Activated CD4-positive, alpha-beta memory T cell treated with anti-CD3 and anti-CD28 coated beads for 36 hours (primary cell): Measurements from ENCODE around the gene BRICD5. TPM values are rescaled to one million over a fixed set of nuclear protein-coding genes. Genes with fewer than 3 reads are reported as not detected.
A peak's percentile ranks its signal among the peaks of the same experiment; 100 is the strongest.

Source experiments
- CTCF ChIA-PET: fragments of 350-600 bp; sonication (Branson Sonifier 250); formaldehyde crosslinking; loops from one replicate; lab custom pipeline; 2021; ENCODE audit warnings: antibody characterized with exemption, inconsistent platforms; lab: Charles Lee
- POLR2A ChIA-PET: fragments of 350-600 bp; sonication (Branson Sonifier 250); formaldehyde crosslinking; loops from one replicate; lab custom pipeline; 2021; ENCODE audit warnings: antibody characterized with exemption; lab: Charles Lee
- DNase-seq: peaks from one replicate; pipeline ENCODE4 v3.0.0-alpha.2; 2020
- H3K27ac Mint-ChIP-seq: one replicate; pipeline ENCODE4 v1.8.0; 2021; ENCODE audit warnings: mixed read lengths
- H3K27me3 Mint-ChIP-seq: one replicate; pipeline ENCODE4 v1.8.0; 2021; ENCODE audit warnings: mixed read lengths
- H3K36me3 Mint-ChIP-seq: one replicate; pipeline ENCODE4 v1.8.0; 2021; ENCODE audit warnings: mixed read lengths
- H3K4me1 Mint-ChIP-seq: one replicate; pipeline ENCODE4 v1.8.0; 2021; ENCODE audit warnings: low read depth, mixed read lengths
- H3K4me3 Mint-ChIP-seq: one replicate; pipeline ENCODE4 v1.8.0; 2021; ENCODE audit warnings: mild to moderate bottlenecking, mixed read lengths
- H3K9me3 Mint-ChIP-seq: one replicate; pipeline ENCODE4 v1.8.0; 2021; ENCODE audit warnings: mixed read lengths
- intact Hi-C: fragments of 100-400 bp; cut with micrococcal nuclease; formaldehyde crosslinking; loops from one replicate; pipeline ENCODE4 v1.15.1; 2023
- total RNA-seq, 2 experiments: library from RNA; stranded (reverse); gene quantifications; one replicate each; pipeline ENCODE4 v1.2.3, GENCODE V29; 2021

BRICD5 gene
- total RNA-seq, 2 experiments from 2014 or later, result 5.7 to 8.5 TPM

GRCh38 chr16:2211923-2212347, 1.3 kb upstream of the BRICD5 start:
- DNase-seq, result no peak
- Mint-ChIP-seq H3K36me3 (peaks cover 29% of the 10 kb centered on the region), H3K27me3 (no peaks in the 10 kb centered on the region), H3K9me3 (no peaks in the 10 kb centered on the region), H3K27ac (no peak overlapping the region), H3K4me1 (peaks cover 29% of the 10 kb centered on the region), H3K4me3 (peak overlapping the region; percentile 29)
- CTCF ChIA-PET, result no interaction called here
- POLR2A ChIA-PET, result no interaction called here
- intact Hi-C loops, result no loop called here

GRCh38 chr16:2210009-2210332, 692 bp downstream of the BRICD5 start:
- ChIA-PET CTCF (no interaction called here), POLR2A (no interaction called here)
- intact Hi-C loops, result no loop called here
- DNase-seq, result no peak
- Mint-ChIP-seq H3K36me3 (peaks cover 36% of the 10 kb centered on the region), H3K4me3 (no peak overlapping the region), H3K27me3 (no peaks in the 10 kb centered on the region), H3K27ac (no peak overlapping the region), H3K4me1 (peaks cover 35% of the 10 kb centered on the region), H3K9me3 (no peaks in the 10 kb centered on the region)

- Mint-ChIP-seq H3K27ac (no peak overlapping the region), H3K27me3 (no peaks in the 10 kb centered on the region), H3K9me3 (no peaks in the 10 kb centered on the region), H3K4me1 (peaks cover 39% of the 10 kb centered on the region), H3K4me3 (no peak overlapping the region), H3K36me3 (peaks cover 38% of the 10 kb centered on the region)
- ChIA-PET POLR2A (no interaction called here), CTCF (no interaction called here)
- intact Hi-C loops, result loop anchor here (5.0 kb wide), 1 partner anchor 43 kb away; the partner anchor contains the start of gene ECI1
- no peak for DNase-seq
Measured at GRCh38 chr16:2209258-2210008, 1.2 kb downstream of the BRICD5 start.

GRCh38 chr16:2208772-2209171, 1.9 kb downstream of the BRICD5 start:
- POLR2A ChIA-PET, result no interaction called here
- intact Hi-C loops, result loop anchor here (5.0 kb wide), 1 partner anchor 44 kb away; the partner anchor contains the start of gene ECI1
- H3K27ac Mint-ChIP-seq, result no peak overlapping the region

GRCh38 chr16:2208308-2208707, 2.4 kb downstream of the BRICD5 start:
- intact Hi-C loops, result loop anchor here (5.0 kb wide), 1 partner anchor 44 kb away; the partner anchor contains the start of gene ECI1
- Mint-ChIP-seq H3K27me3 (no peaks in the 10 kb centered on the region), H3K4me1 (peaks cover 41% of the 10 kb centered on the region), H3K36me3 (peaks cover 34% of the 10 kb centered on the region), H3K9me3 (no peaks in the 10 kb centered on the region), H3K27ac (no peak overlapping the region), H3K4me3 (no peak overlapping the region)
- DNase-seq, result no peak
- CTCF ChIA-PET, result no interaction called here
- POLR2A ChIA-PET, result no interaction called here

More at GRCh38 chr16:2208772-2209171, 1.9 kb downstream of the BRICD5 start:
- DNase-seq, result no peak
- no peak overlapping the region for H3K4me3 Mint-ChIP-seq
- no peaks in the 10 kb centered on the region for H3K9me3 Mint-ChIP-seq
- CTCF ChIA-PET, result no interaction called here
- H3K4me1 Mint-ChIP-seq, result peaks cover 41% of the 10 kb centered on the region
- H3K36me3 Mint-ChIP-seq, result peaks cover 38% of the 10 kb centered on the region
- H3K27me3 Mint-ChIP-seq, result no peaks in the 10 kb centered on the region

GRCh38 chr16:2207872-2208271, 2.8 kb downstream of the BRICD5 start:
- no peak for DNase-seq
- Mint-ChIP-seq H3K27me3 (no peaks in the 10 kb centered on the region), H3K9me3 (no peaks in the 10 kb centered on the region), H3K4me3 (peak overlapping the region; percentile 49), H3K36me3 (peaks cover 31% of the 10 kb centered on the region), H3K27ac (peak overlapping the region; percentile 54), H3K4me1 (peaks cover 37% of the 10 kb centered on the region)
- POLR2A ChIA-PET, result no interaction called here
- intact Hi-C loops, result loop anchor here (5.0 kb wide), 1 partner anchor 44 kb away; the partner anchor contains the start of gene ECI1
- CTCF ChIA-PET, result no interaction called here

- H3K27me3 Mint-ChIP-seq, result no peaks in the 10 kb centered on the region
- CTCF ChIA-PET, result interaction anchor here (0.7 to 1.3 kb wide), 3 partner anchors 8 to 45 kb away, joined by 3 to 4 read pairs (median 3); partner anchors contain the start of genes ECI1 and PGP
Measured at GRCh38 chr16:2206780-2207433, 3.8 kb downstream of the BRICD5 start.

GRCh38 chr16:2206420-2206779, 4.3 kb downstream of the BRICD5 start:
- Mint-ChIP-seq H3K27me3 (no peaks in the 10 kb centered on the region), H3K4me3 (peak overlapping the region; percentile 84), H3K9me3 (no peaks in the 10 kb centered on the region), H3K36me3 (peaks cover 24% of the 10 kb centered on the region), H3K27ac (peak overlapping the region; percentile 77), H3K4me1 (peaks cover 26% of the 10 kb centered on the region)
- CTCF ChIA-PET, result interaction anchor here (0.7 to 1.3 kb wide), 3 partner anchors 8 to 45 kb away, joined by 3 to 4 read pairs (median 3); partner anchors contain the start of genes ECI1 and PGP
- POLR2A ChIA-PET, result interaction anchor here (0.6 to 2.1 kb wide), 5 partner anchors 8 to 384 kb away, joined by 3 to 13 read pairs (median 4); partner anchors contain the start of genes ECI1, PGP and TRAF7
- intact Hi-C loops, result loop anchor here (5.0 kb wide), 1 partner anchor 46 kb away; the partner anchor contains the start of gene ECI1
- no peak for DNase-seq

More at GRCh38 chr16:2206780-2207433, 3.8 kb downstream of the BRICD5 start:
- peak overlapping the region; percentile 77 for H3K27ac Mint-ChIP-seq
- intact Hi-C loops, result loop anchor here (5.0 kb wide), 1 partner anchor 45 kb away; the partner anchor contains the start of gene ECI1
- H3K9me3 Mint-ChIP-seq, result no peaks in the 10 kb centered on the region
- DNase-seq, result no peak
- peaks cover 29% of the 10 kb centered on the region for H3K4me1 Mint-ChIP-seq
- POLR2A ChIA-PET, result interaction anchor here (0.6 to 2.1 kb wide), 4 partner anchors 7 to 384 kb away, joined by 3 to 13 read pairs (median 4); partner anchors contain the start of genes PGP and TRAF7
- H3K4me3 Mint-ChIP-seq, result peak overlapping the region; percentile 84
- peaks cover 24% of the 10 kb centered on the region for H3K36me3 Mint-ChIP-seq

- H3K27me3 Mint-ChIP-seq, result no peaks in the 10 kb centered on the region
- ChIA-PET POLR2A (interaction anchor here (1.4 to 2.1 kb wide), 2 partner anchors 8 to 46 kb away, joined by 6 to 13 read pairs; partner anchors contain the start of genes ECI1 and PGP), CTCF (interaction anchor here (0.7 to 1.3 kb wide), 2 partner anchors 9 to 46 kb away, joined by 3 to 4 read pairs; partner anchors contain the start of genes ECI1 and PGP)
- DNase-seq, result no peak
- peak overlapping the region; percentile 84 for H3K4me3 Mint-ChIP-seq
- H3K4me1 Mint-ChIP-seq, result peaks cover 26% of the 10 kb centered on the region
- H3K9me3 Mint-ChIP-seq, result no peaks in the 10 kb centered on the region
- peaks cover 24% of the 10 kb centered on the region for H3K36me3 Mint-ChIP-seq
- intact Hi-C loops, result loop anchor here (1.0 to 5.0 kb wide), 3 partner anchors 9 to 46 kb away; partner anchors contain the start of genes E4F1 and ECI1
- H3K27ac Mint-ChIP-seq, result peak overlapping the region; percentile 77
Measured at GRCh38 chr16:2205967-2206313, 4.7 kb downstream of the BRICD5 start.

- Mint-ChIP-seq H3K4me1 (peaks cover 26% of the 10 kb centered on the region), H3K27ac (peak within 1 kb of the TSS; percentile 79), H3K27me3 (no peaks in the 10 kb centered on the region), H3K9me3 (no peaks in the 10 kb centered on the region), H3K4me3 (peak within 1 kb of the TSS; percentile 84), H3K36me3 (peaks cover 24% of the 10 kb centered on the region)
- intact Hi-C loops, result loop anchor here (1.0 to 5.0 kb wide), 3 partner anchors 10 to 47 kb away; partner anchors contain the start of genes E4F1 and ECI1
- peak; percentile 89 for DNase-seq
- POLR2A ChIA-PET, result interaction anchor here (1.4 to 2.1 kb wide), 2 partner anchors 9 to 47 kb away, joined by 6 to 13 read pairs; partner anchors contain the start of genes ECI1 and PGP
- CTCF ChIA-PET, result interaction anchor here (0.6 to 0.7 kb wide), 2 partner anchors 11 to 39 kb away, joined by 3 read pairs; no protein-coding TSS in a partner anchor
Measured at GRCh38 chr16:2205104-2205966, 5.3 kb downstream of the BRICD5 start, which contains the start of gene MLST8. TSS of gene MLST8 (plus strand) at chr16:2205454. CDS start at chr16:2206086, 632 bp downstream.
